Measurements from ENCODE around the gene PTHLH. TPM values are rescaled to one million over a fixed set of nuclear protein-coding genes. Genes with fewer than 3 reads are reported as not detected.

PTHLH gene
- total and polyA plus RNA-seq, 10 of the 15 experiments (the other 5 are each of a cell fraction or from before 2014, with no cell fraction given), result 0.08 to 0.12 TPM; not detected in 8

DNA sequence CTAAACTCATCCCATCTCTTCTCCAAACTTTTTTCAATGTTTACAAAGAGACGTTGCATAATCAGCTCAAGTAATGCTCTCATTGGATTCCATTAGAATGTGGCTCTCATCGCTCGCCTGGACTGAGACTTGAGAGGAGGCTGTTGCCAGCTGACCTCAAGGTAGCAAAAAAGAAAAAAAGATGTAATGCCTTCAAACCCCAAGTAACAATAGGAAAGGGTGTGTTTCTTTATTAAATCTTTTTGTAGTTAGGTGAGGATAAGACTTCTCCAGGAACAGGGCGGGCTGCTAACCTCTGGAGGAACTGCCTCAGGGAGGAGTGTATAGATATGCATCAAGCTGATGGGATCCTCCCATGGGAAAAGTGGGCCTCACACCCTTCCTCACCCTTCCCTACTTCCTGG is 956 bp upstream of the PTHLH start:
- in situ Hi-C loops (cut with MboI), result no loop called here
- ChIA-PET SMC1A (ENCODE audit: uncharacterized antibody, unreplicated experiment) (no interaction called here), RAD21 (ENCODE audit: unreplicated experiment) (no interaction called here), CTCF (no interaction called here), POLR2A (no interaction called here)
- H3K9ac ChIP-seq (ENCODE audit: control insufficient read depth, insufficient read depth, low read length), result no peak overlapping the region
- 83% methylated on average over 4 of the region's 4 CpGs for WGBS (ENCODE audit: insufficient coverage, insufficient replicate concordance, low lambda C conversion rate, missing lambda C conversion rate)
- H2AFZ ChIP-seq (ENCODE audit: control insufficient read depth, low read depth, low read length), result no peak overlapping the region
- H3K79me2 ChIP-seq (ENCODE audit: control insufficient read depth, insufficient read depth, low read length), result no peaks in the 10 kb centered on the region
- no peaks in the 10 kb centered on the region; the same call in 1 of the 2 replicates for H4K20me1 ChIP-seq (ENCODE audit: control insufficient read depth, insufficient read depth)
- TF ChIP-seq ZBTB11 (CRISPR knock-in tag; IDR thresholded peaks at IDR 0.05) (no peak), NR2F1 (conservative IDR thresholded peaks at IDR 0.05) (no peak), HDAC6 (IDR thresholded peaks at IDR 0.05; ENCODE audit: unreplicated experiment) (no peak), EP300 (IDR thresholded peaks at IDR 0.05; ENCODE audit: borderline replicate concordance in 1 of 2, control insufficient read depth in 1 of 2, low read depth in 2 of 2, low read length in 2 of 2) (no peak), CEBPB (IDR thresholded peaks at IDR 0.05; ENCODE audit: borderline replicate concordance in 1 of 2, low read depth in 2 of 2, low read length in 2 of 2) (no peak), JUND (IDR thresholded peaks at IDR 0.05; ENCODE audit: low read depth, low read length) (no peak), MTA2 (IDR thresholded peaks at IDR 0.05; ENCODE audit: low read depth) (no peak), STAT1 (conservative IDR thresholded peaks at IDR 0.05) (no peak), POLR2AphosphoS5 (IDR thresholded peaks at IDR 0.05; ENCODE audit: low read length) (no peak), NR2C1 (IDR thresholded peaks at IDR 0.05) (no peak), ESRRA (IDR thresholded peaks at IDR 0.05; ENCODE audit: low read length) (no peak), FOXK2 (IDR thresholded peaks at IDR 0.05) (no peak), BCL11A (IDR thresholded peaks at IDR 0.05; ENCODE audit: low read depth, low read length) (no peak), RAD51 (IDR thresholded peaks at IDR 0.05) (no peak), SUPT20H (IDR thresholded peaks at IDR 0.05; ENCODE audit: borderline replicate concordance, control insufficient read depth, low read depth, low read length) (no peak), ZNF274 (IDR thresholded peaks at IDR 0.05; ENCODE audit: insufficient read depth, insufficient read length) (no peak)
- TF ChIP-seq, protein P1, sequence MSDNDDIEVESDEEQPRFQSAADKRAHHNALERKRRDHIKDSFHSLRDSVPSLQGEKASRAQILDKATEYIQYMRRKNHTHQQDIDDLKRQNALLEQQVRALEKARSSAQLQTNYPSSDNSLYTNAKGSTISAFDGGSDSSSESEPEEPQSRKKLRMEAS (IDR thresholded peaks at IDR 0.05; ENCODE audit: low read depth, low read length), result no peak
- TF ChIP-seq, protein P2, sequence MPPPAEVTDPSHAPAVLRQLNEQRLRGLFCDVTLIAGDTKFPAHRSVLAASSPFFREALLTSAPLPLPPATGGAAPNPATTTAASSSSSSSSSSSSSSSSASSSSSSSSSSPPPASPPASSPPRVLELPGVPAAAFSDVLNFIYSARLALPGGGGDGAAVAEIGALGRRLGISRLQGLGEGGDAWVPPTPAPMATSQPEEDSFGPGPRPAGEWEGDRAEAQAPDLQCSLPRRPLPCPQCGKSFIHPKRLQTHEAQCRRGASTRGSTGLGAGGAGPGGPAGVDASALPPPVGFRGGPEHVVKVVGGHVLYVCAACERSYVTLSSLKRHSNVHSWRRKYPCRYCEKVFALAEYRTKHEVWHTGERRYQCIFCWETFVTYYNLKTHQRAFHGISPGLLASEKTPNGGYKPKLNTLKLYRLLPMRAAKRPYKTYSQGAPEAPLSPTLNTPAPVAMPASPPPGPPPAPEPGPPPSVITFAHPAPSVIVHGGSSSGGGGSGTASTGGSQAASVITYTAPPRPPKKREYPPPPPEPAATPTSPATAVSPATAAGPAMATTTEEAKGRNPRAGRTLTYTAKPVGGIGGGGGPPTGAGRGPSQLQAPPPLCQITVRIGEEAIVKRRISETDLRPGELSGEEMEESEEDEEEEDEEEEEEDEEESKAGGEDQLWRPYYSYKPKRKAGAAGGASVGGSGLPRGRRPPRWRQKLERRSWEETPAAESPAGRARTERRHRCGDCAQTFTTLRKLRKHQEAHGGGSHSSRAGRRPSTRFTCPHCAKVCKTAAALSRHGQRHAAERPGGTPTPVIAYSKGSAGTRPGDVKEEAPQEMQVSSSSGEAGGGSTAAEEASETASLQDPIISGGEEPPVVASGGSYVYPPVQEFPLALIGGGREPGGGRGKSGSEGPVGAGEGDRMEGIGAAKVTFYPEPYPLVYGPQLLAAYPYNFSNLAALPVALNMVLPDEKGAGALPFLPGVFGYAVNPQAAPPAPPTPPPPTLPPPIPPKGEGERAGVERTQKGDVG (CRISPR knock-in tag; IDR thresholded peaks at IDR 0.05), result no peak
- no peak overlapping the region for H3K4me3 ChIP-seq
- H3K4me2 ChIP-seq (ENCODE audit: control insufficient read depth, insufficient read depth), result no peak overlapping the region
- no peaks in the 10 kb centered on the region for H3K9me3 ChIP-seq (replicated peaks; ENCODE audit: control insufficient read depth, insufficient read depth, low read length)
- no peak for FAIRE-seq
- peaks cover 19 to 35% of the 10 kb centered on the region in 2 experiments for H3K27me3 ChIP-seq (replicated peaks in 1 of 2; ENCODE audit: control insufficient read depth in 2 of 2, insufficient read depth in 2 of 2, low read length in 1 of 2)
- no peak overlapping the region for H3K27ac ChIP-seq (ENCODE audit: control insufficient read depth, insufficient read depth)
- H3K36me3 ChIP-seq (ENCODE audit: control insufficient read depth in 2 of 2, insufficient read depth in 2 of 2, low read length in 1 of 2), result no peaks in the 10 kb centered on the region
- intact Hi-C loops (cut with micrococcal nuclease; ENCODE audit: unreplicated experiment), result no loop called here
- DNase-seq (ENCODE audit: low read depth, low spot score), result no peak
- peaks cover 10% of the 10 kb centered on the region for H3K4me1 ChIP-seq (ENCODE audit: control insufficient read depth, insufficient read depth, low read length)
- no peak for ATAC-seq
- no TSS peak for BruUV-seq (replicated peaks)

Data from GM12878 (cell line).